NCI-H146 (cell line): ENCODE results near the gene SPDEF.

Experiments used
- DNase-seq: peaks from one replicate; lab custom pipeline; 2025; lab: John Stamatoyannopoulos, UW

SPDEF gene

GRCh38 chr6:34544776-34545471 is 11.2 kb downstream of the SPDEF start:
- DNase-seq, result no peak

GRCh38 chr6:34544052-34544604 is 12.0 kb downstream of the SPDEF start:
- no peak for DNase-seq

GRCh38 chr6:34543421-34543820 is 12.7 kb downstream of the SPDEF start:
- no peak for DNase-seq

GRCh38 chr6:34540841-34541240 is 15.3 kb downstream of the SPDEF start:
- no peak for DNase-seq

- DNase-seq, result no peak
Measured at GRCh38 chr6:34540222-34540621, 15.9 kb downstream of the SPDEF start.

- no peak for DNase-seq
Measured at GRCh38 chr6:34539181-34539580, 16.9 kb downstream of the SPDEF start.

- no peak for DNase-seq
Measured at GRCh38 chr6:34538581-34538980, 17.5 kb downstream of the SPDEF start.

- no peak for DNase-seq
Measured at GRCh38 chr6:34537922-34538550, 18.1 kb downstream of the SPDEF start.

- no peak for DNase-seq
Measured at GRCh38 chr6:34536959-34537848, 18.9 kb downstream of the SPDEF start.

GRCh38 chr6:34536251-34536958 is 19.7 kb downstream of the SPDEF start:
- peak; percentile 40 for DNase-seq

- no peak for DNase-seq
Measured at GRCh38 chr6:34535646-34536045, 20.5 kb downstream of the SPDEF start.

- DNase-seq, result no peak
Measured at GRCh38 chr6:34535199-34535598, 20.9 kb downstream of the SPDEF start.

GRCh38 chr6:34534656-34535055 is 21.5 kb downstream of the SPDEF start:
- no peak for DNase-seq

- no peak for DNase-seq
Measured at GRCh38 chr6:34534146-34534545, 22.0 kb downstream of the SPDEF start.

GRCh38 chr6:34532230-34532629 is 23.9 kb downstream of the SPDEF start:
- DNase-seq, result no peak

- no peak for DNase-seq
Measured at GRCh38 chr6:34531580-34532201, 24.4 kb downstream of the SPDEF start.

GRCh38 chr6:34530753-34531365 is 25.3 kb downstream of the SPDEF start:
- DNase-seq, result no peak

- DNase-seq, result no peak
Measured at GRCh38 chr6:34529665-34530327, 26.3 kb downstream of the SPDEF start.

- no peak for DNase-seq
Measured at GRCh38 chr6:34528996-34529664, 27.0 kb downstream of the SPDEF start.
